Stimulated activated CD4-positive, alpha-beta T cell treated with anti-CD3 and anti-CD28 coated beads, Interleukin-1b, Interleukin-23, amount 100 ng/mL, for 24 hours (primary cell): ENCODE measurements around the gene NLGN1.

Experiments used
- DNase-seq, 4 experiments: peaks; one replicate each; pipeline ENCODE4 v3.0.0-alpha.2; 2020; ENCODE audit warnings: low read depth in 4 of 4, low spot score in 1 of 4

The NLGN1 gene

GRCh38 chr3:173826901-173827609, 429.5 kb downstream of the NLGN1 start:
- no peak for DNase-seq

GRCh38 chr3:173838644-173839043, 441.1 kb downstream of the NLGN1 start:
- no peak for DNase-seq

DNA sequence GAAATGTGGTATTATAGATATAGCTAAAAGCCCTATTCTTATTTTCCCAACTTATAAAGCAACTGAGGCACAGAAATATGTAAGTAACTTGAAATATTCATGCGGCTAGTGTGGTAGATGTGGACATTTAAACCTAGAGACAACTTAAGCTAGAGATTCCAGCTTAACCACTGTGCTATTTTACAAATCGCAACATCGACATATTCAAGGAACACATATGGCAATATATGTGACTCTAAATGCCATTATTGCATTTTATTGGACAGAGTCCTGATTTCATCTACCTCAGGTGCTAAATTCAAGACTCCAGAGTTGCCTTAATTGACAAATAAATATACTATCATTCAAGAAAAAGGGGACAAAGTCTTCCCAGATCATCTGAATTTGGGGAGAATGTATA, 442.3 kb downstream of the NLGN1 start:
- no peak for DNase-seq

DNA sequence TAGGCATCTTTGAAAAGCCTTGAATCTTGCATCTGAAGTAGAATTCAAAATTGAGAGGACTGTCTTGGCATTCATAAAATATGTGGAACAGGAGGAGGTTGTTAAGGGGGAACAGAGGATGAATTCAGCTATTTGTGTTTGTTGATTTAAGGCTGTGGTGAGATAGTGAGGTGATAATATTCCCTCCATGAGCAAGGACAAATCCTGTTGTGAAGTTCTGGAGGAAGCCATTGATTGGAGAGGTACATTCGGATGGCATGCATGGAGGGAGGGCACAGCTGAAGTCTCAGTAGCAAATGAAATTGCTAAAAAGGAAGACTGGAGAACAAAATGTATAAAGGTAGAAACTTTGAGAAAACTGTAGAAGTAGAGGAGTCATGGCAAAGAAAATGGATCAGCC, 443.8 kb downstream of the NLGN1 start:
- no peak for DNase-seq

GRCh38 chr3:173843060-173843459, 445.5 kb downstream of the NLGN1 start:
- no peak for DNase-seq

GRCh38 chr3:173846584-173846983, 449.0 kb downstream of the NLGN1 start:
- DNase-seq = no peak

- DNase-seq = no peak
Observed at GRCh38 chr3:173849489-173849888, 451.9 kb downstream of the NLGN1 start.

GRCh38 chr3:173857154-173857553, 459.6 kb downstream of the NLGN1 start:
- DNase-seq = no peak

DNA sequence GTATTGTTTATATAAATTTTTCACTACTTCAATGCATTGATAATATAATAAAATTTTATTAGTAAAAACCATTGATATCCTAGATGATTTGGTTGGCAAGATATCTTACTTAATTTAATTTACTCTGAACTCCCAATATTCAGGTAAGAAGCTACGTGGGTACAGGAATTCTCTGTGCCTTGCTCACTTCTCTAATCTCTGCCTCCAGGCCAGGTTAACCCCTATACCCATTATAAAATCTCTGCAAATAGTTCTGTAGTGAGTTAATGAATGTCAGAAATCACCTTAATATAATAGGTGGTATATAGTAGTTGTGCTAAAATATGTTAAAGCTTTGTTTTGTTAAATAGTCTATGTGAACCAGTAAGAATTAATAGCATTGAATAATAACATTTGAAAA, 465.2 kb downstream of the NLGN1 start:
- no peak for DNase-seq

GRCh38 chr3:173863551-173863950, 466.0 kb downstream of the NLGN1 start:
- DNase-seq = no peak

GRCh38 chr3:173865900-173866498, 468.5 kb downstream of the NLGN1 start:
- DNase-seq = no peak

DNA sequence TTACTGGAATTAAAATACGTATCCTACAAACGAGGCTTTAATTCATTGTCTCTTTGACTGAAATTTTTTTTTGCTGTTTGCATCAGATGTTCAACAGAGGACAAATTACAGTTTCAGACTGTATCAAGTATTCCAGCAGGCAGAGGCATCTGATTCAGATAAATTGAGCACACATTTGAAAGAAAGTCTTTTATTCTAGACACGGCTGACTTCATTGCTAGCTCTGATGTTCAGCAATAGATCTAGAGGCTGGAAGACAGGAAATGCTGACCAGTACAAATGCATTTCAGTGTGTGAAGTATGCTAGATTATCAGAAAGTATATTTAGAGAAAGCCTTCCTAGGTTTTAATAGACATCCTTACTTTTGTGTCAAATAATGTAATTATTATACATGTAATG, 472.2 kb downstream of the NLGN1 start:
- no peak for DNase-seq

- no peak for DNase-seq
Observed at GRCh38 chr3:173870976-173871375, 473.4 kb downstream of the NLGN1 start.

DNA sequence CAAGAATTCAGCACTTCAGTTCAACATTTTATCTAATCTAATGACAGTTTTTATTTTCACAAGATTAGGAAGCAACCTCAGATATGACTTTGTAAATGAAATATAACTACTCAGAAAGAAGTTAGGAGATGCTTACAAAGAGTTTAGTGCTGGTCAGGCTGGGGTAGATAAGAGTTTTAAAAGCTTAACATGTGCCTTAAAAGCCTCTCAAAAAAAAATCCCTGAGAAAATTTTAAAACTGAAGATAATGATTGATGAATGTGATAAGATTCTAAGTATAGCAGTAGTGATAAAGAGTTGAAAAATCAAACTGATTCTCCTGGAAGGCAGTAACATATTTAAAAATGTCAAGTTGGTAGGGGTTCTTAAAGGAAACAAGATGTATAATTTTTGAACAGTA, 478.2 kb downstream of the NLGN1 start:
- DNase-seq = no peak

GRCh38 chr3:173876476-173876875, 478.9 kb downstream of the NLGN1 start:
- no peak for DNase-seq

DNA sequence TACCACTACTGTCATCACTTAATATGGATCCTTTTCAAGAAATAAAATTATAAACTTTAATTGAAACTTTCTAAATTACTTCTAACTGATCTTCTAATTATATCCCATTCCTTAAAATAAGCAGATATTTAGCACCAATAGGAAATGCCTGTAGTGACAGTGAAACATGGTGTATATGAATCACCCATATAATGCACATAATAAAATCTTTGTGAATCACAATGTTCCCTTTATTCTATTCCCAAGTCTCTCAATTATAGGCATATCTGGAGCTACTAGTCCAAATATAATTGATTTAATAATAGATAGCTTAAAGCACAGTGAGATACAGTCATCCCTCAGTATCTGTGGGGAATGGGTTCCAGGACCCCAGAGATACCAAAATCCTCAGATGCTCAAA, 490.3 kb downstream of the NLGN1 start:
- no peak for DNase-seq

- no peak for DNase-seq
Observed at GRCh38 chr3:173889596-173889995, 492.1 kb downstream of the NLGN1 start.

- no peak for DNase-seq
Observed at GRCh38 chr3:173890091-173890490, 492.5 kb downstream of the NLGN1 start.

- no peak for DNase-seq
Observed at GRCh38 chr3:173891272-173892100, 493.9 kb downstream of the NLGN1 start.

GRCh38 chr3:173892547-173892946, 495.0 kb downstream of the NLGN1 start:
- DNase-seq = no peak

GRCh38 chr3:173893066-173893465, 495.5 kb downstream of the NLGN1 start:
- no peak for DNase-seq

DNA sequence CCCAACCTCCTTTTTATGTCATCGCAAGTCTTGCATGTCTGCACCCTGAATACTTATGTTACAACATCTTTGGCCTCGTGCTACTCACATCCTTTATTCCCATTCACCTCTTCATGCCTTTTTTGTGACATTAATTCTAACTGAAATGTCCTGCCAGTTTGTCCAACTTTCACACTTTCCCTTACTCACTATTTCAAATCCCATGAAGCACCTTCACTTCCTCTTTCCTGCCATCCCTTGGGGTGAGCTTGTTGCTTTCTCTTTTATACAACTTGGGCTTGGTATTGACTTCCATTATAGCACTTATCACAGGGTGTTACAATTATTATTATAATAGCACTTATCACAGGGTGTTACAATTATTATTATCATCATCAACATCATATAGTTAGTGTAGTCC, 496.3 kb downstream of the NLGN1 start:
- no peak for DNase-seq
